Ovary (tissue), 9 donors: ENCODE data around the gene SYVN1. TPM values are rescaled to one million over a fixed set of nuclear protein-coding genes. Genes with fewer than 3 reads are reported as not detected.

ENCODE experiments used
- DNase-seq, 5 donors: peaks; one replicate each; pipeline ENCODE4 v3.0.0-alpha.2; 2019 to 2020
- H3K27ac ChIP-seq, 2 donors: fragments of 200-600 bp; one replicate each; pipeline versions ENCODE4 v1.5.1 to v1.8.0; 2019 to 2022
- H3K27me3 ChIP-seq: fragments of 200-600 bp; one replicate; pipeline ENCODE4 v1.8.0; 2022
- H3K36me3 ChIP-seq: fragments of 200-600 bp; sonication (generic); one replicate; pipeline ENCODE4 v1.5.1; 2019
- H3K4me1 ChIP-seq: one replicate; pipeline ENCODE4 v1.8.1; 2013; ENCODE audit warnings: mild to moderate bottlenecking, moderate library complexity; ENCODE audit not compliant: insufficient read depth
- H3K4me3 ChIP-seq: fragments of 200-600 bp; sonication (generic); one replicate; pipeline ENCODE4 v1.5.1; 2017
- H3K9me3 ChIP-seq, 2 donors: fragments of 200-600 bp in 1 of 2; sonication (generic) in 1 of 2; one replicate each; pipeline versions ENCODE4 v1.5.1 to v1.8.1; 2013 to 2019; ENCODE audit warnings: mild to moderate bottlenecking in 1 of 2, moderate library complexity in 1 of 2
- CTCF ChIP-seq, 3 donors: fragments of 450-650 bp in 2 of 3; fragments of 200-600 bp in 1 of 3; IDR thresholded peaks; one replicate each; pipeline versions ENCODE4 v1.5.1 to v1.8.0; 2016 to 2022; ENCODE audit warnings: antibody characterized with exemption in 3 of 3, mild to moderate bottlenecking in 1 of 3
- EP300 ChIP-seq: sonication (generic); formaldehyde crosslinking; IDR thresholded peaks from one replicate; pipeline ENCODE4 v1.6.1; 2017; ENCODE audit warnings: antibody characterized with exemption
- POLR2A ChIP-seq: fragments of 450-650 bp; IDR thresholded peaks from one replicate; pipeline ENCODE4 v1.6.1; 2017; ENCODE audit warnings: antibody characterized with exemption, mild to moderate bottlenecking, moderate library complexity
- WGBS, 3 donors: extraction: QIAGEN DNeasy Blood & Tissue Kit in 1 of 3; methylation state at CpG; one replicate each; pipeline versions ENCODE4 v1.1.5 to v1.1.7; 2013 to 2017; 5-methylcytosine and 5-hydroxymethylcytosine counted together
- intact Hi-C, 4 donors: fragments of 100-400 bp; cut with DNase I; formaldehyde crosslinking; loops; one replicate each; pipeline versions ENCODE4 v1.11.0 to v1.15.1; 2022 to 2023
- polyA plus RNA-seq, 2 donors: library from polyadenylated mRNA; stranded (reverse); fragments of 200-250 nt in 1 of 2; fragments of 350-450 nt in 1 of 2; fragmentation: Illumina TruSeq in 1 of 2; extraction: RNeasy Lipid Tissue Mini Kit (QIAGEN cat#74804) in 1 of 2; gene quantifications; one replicate each; pipeline ENCODE4 v1.2.3, GENCODE V29; 2013 to 2014
- total RNA-seq, 7 donors: library from RNA; depleted of rRNA in 2 of 7; stranded (reverse); fragments of >200 nt in 2 of 7; fragmentation: NEBNext Ultra II Directional in 3 of 7; extraction: Animal tissue kit (Norgen Biotek cat#: 25700) in 3 of 7; gene quantifications; one replicate each; pipeline versions ENCODE4 v1.1.0 to v1.2.4, GENCODE V29; 2016 to 2023
- donor health status: DM: no; HTN: no; CAD: no; lungs with moderate emphysema.
- donor health status: DM: no; HTN: no; CAD: no.
- donor health status: Bipolar disorder and iron deficiency.
- donor health status: DM: yes; HTN: yes; CAD: no.
- donor health status: DM: no; HTN: no; CAD: no.
- donor health status: DM: yes; HTN: yes; CAD: no.

SYVN1 gene
- total and polyA plus RNA-seq, 9 donors, result 21.1 to 73.0 (median 53.3) TPM

GRCh38 chr11:65141896-65142494 is 7.7 kb upstream of the SYVN1 start:
- Histone ChIP-seq H3K27me3 (no peaks in the 10 kb centered on the region), H3K36me3 (no peaks in the 10 kb centered on the region), H3K9me3 (no peaks in the 10 kb centered on the region), H3K27ac (no peak overlapping the region), H3K4me1 (no peaks in the 10 kb centered on the region), H3K4me3 (no peak overlapping the region)
- intact Hi-C loops, result no loop called here
- DNase-seq, result peak in 1 of 5 donors; percentile 5
- 80 to 88% (median 86%) methylated on average over 7 of the region's 7 CpGs for WGBS, 3 donors
- TF ChIP-seq EP300, result no peak
- no peak for TF ChIP-seq CTCF (IDR thresholded peaks at IDR 0.05)
- no peak for TF ChIP-seq POLR2A

GRCh38 chr11:65136515-65137096 is 2.3 kb upstream of the SYVN1 start:
- Histone ChIP-seq H3K36me3 (no peaks in the 10 kb centered on the region), H3K27ac (no peak overlapping the region), H3K4me1 (no peaks in the 10 kb centered on the region), H3K9me3 (no peaks in the 10 kb centered on the region), H3K27me3 (no peaks in the 10 kb centered on the region), H3K4me3 (no peak overlapping the region)
- DNase-seq, result no peak
- TF ChIP-seq POLR2A, result no peak
- TF ChIP-seq EP300, result no peak
- TF ChIP-seq CTCF (IDR thresholded peaks at IDR 0.05), result no peak
- WGBS, 3 donors, result 84 to 87% (median 85%) methylated on average over 15 of the region's 15 CpGs
- intact Hi-C loops, result no loop called here

GRCh38 chr11:65135633-65136145 is 1.4 kb upstream of the SYVN1 start:
- peak overlapping the region; percentile 76 for H3K4me3 ChIP-seq
- intact Hi-C loops, result no loop called here

More at GRCh38 chr11:65135633-65136145, 1.4 kb upstream of the SYVN1 start:
- Histone ChIP-seq H3K9me3 (no peaks in the 10 kb centered on the region), H3K36me3 (no peaks in the 10 kb centered on the region), H3K27me3 (no peaks in the 10 kb centered on the region), H3K27ac (peak overlapping the region in 1 of 2 donors; percentile 99), H3K4me1 (no peaks in the 10 kb centered on the region)
- no peak for TF ChIP-seq POLR2A
- TF ChIP-seq CTCF (IDR thresholded peaks at IDR 0.05), result no peak
- TF ChIP-seq EP300, result no peak
- WGBS, 3 donors, result 28 to 46% (median 40%) methylated on average over 11 of the region's 11 CpGs
- DNase-seq, result no peak
